Kidney capillary endothelial cell (primary cell): ENCODE measurements around the gene KIAA0040.

Experiments
- DNase-seq: peaks from one replicate; pipeline ENCODE4 v3.0.0-alpha.2; 2018; ENCODE audit warnings: low spot score

KIAA0040 gene

DNA sequence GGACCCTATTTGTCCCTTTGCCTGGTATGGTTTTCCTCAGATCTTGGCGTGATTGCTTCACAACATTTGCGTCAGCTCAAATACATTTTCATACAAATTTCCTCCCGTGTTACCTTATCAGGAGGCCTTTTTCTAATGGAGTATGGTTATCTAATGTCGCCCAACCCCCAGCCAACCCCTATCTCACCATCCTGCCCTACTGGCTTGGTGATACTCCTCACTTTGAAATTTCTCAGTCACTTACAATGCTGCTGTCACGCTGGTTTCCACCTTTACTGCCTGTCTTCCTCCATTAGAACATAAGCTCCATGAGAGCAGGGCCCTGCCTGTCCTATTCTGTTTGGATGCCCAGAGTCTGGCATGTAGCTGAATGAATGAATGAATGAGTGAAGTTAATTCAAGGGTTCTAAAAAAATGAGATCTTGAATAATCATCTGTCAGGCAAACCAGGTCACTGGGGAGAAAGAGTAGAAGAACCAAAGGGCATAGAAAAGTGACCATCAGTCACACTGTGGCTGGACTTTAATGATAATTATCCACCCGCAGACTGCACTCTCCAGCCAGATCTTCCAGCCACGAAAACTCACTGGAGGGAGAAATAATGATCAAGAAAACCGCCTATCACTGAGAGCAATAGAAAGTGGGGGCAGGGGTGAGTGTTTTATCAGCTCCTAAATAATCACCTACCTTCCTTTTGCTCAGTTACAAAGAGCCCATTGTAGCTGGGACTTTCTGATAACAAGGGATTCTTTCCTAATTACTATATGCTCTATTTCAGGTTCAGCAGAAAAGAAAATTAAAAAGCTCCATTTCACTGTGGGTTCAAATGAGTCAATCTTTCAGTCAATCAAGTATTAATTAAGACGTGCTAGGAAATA, 21.3 kb downstream of the KIAA0040 start:
- DNase-seq: no peak

DNA sequence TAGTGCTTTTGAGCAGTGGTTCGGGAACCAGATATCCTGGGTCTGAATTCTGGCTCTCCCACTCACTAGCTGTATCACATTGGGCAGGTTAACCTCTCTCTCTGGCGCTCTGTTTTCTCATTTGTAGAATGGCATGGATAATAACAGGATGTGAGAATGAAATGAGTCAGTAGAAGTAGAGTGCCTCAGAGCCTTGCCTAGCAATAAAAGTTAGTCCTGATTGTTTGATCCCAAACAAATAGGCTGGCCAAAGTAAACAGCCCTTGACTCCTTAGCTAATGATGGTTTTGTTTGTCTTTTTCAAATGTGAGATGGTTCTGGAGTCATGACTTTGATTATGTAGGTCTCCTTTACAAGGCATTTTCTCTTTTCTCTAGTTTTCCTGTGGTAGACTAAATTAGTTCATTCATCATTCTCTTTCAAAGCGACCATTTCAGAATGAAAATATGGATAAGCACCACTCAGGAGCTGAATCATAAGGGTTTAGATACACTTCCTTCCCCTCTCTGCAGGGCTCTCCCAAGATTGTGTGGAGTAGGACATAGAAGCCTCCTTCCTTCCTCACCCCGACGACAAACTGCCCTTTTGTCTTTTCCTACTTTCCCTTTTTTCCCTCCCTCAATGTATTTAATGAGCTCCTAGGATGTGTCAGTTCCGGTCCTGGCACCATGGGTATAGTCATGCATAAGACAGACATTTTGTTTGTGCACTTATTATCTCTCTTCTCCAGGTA, 23.1 kb downstream of the KIAA0040 start:
- peak; percentile 87 for DNase-seq

DNA sequence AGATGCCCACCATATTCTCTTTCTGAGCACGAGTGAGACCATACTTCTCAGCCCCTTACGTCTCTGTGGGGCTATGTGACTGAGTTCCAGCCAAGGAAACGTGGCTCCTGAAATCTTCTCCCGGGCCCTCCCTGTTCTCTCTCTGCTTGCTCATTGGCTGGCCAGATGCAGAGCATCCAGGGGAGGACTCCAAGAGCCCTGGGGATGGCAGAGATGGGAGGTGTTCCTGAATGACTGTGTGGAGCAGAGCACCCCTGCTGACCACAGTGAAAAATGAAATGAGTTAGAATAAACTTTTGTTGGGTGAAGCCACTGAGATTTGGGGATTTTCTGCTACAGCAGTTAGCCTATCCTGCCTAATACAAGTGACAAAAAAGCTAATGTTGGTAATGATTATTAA, 23.8 kb downstream of the KIAA0040 start:
- no peak for DNase-seq

DNA sequence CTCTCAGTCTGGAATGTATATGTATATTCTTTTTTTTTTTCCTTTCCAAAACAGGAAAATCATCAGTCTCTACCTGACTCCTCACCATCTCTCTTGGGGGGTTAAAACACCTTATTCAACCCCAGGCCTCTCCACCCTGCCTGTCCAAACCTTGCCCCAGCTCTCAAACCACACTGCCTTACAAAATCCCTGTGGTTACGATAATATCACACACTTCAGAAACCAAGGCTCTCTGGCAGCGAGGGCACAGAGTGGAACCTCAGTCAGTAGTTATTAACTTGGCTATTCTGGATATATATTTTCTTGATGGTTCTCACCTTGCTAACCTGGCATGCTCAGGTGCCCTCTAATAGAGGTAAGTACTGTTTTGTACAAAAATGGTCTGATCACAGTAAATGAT, 24.7 kb downstream of the KIAA0040 start:
- no peak for DNase-seq

DNA sequence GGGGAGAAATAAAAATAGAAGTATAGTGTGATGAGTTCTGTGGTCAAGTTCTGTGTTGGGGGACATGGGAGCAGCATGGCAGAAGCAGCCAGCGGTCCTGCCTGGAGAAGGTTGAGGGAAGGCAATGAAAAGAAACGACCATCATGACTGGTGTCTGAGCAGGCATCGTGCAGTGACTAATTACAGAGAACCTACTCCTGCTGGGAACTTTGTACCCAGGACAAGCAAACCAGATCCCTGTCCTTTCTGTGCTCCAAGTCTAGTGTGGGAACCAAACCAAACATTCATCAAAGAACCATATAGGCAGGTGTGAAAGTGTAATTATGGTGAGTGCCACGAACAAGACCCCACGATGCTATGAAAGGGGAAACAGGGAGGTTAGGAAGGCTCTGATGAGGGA, 25.8 kb downstream of the KIAA0040 start:
- DNase-seq: no peak

DNA sequence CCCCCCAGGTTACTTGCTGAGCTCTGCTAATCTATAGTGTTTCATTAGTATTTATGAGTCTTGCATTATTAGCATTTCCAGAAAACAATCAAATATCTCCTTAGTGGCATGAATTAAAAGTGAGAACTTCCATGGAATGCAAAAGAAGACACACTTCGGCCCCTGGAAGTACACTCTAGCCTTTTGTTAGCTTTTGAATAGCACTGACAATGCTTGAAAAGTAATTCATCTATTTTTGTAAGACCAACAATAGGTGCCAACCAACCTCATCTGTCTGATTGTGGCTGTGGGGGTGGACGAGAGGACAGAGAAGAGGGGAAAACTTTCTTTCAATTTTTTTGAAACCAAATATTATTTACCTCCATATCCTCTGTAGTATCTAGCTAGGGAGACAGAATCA, 27.8 kb downstream of the KIAA0040 start:
- DNase-seq: no peak

DNA sequence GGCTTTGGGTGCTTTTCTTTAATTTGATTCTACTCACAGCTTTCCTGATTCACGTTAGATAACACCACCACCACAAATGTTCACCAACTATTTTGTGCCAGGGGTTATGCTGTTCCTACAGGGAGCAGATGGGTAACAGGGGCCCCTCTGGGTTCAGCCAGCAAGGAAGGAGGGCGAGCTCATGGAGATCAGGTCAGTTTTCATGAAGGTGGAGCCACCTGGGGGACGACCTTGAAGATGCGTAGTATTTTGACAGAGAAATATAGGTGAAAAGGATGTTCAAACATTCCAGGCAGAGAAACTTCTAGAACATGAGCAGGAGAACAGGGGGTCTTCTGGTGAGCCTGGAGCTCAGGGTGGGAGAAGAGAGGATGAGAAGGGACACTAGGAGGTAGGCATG, 28.9 kb downstream of the KIAA0040 start:
- DNase-seq: no peak

DNA sequence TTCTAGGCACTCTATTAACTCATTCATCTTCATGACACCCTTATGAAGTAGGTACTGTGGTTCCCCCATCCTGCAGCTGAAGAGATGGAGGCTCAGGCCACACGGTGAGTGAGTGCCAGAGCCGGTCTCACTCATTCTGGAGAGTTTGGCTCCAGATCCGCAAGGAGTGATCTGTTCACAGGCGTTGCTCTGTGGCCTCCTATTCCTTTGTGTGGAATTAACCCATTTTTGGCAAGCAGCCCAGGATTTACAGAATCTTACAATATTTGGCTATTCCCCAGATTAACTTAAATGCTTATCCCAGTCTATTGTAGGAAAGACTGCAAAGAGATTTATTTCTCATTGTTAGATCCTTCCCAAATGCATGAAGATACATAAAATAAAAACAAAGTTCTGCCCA, 29.6 kb downstream of the KIAA0040 start:
- no peak for DNase-seq

DNA sequence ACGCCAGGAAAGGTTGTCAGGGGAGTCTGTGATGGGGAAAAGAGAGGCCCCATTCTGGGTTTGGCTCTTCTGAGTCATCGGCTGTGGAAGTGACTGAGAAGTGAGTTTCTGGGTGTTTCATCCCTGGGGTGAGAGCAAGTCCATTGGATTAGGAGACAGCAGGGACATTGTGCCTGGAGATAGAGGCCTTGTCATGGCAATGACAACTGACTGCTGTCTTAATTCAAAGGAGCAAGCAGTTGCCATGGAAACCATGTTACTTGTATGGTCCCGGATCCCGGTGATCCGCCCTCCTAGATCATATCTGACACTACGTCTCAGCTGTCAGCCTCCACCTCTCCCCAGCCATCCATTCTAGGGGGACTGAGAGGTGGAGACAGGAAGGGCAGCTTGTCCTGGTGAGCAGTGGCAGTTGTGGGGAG, 34.4 kb downstream of the KIAA0040 start:
- no peak for DNase-seq

DNA sequence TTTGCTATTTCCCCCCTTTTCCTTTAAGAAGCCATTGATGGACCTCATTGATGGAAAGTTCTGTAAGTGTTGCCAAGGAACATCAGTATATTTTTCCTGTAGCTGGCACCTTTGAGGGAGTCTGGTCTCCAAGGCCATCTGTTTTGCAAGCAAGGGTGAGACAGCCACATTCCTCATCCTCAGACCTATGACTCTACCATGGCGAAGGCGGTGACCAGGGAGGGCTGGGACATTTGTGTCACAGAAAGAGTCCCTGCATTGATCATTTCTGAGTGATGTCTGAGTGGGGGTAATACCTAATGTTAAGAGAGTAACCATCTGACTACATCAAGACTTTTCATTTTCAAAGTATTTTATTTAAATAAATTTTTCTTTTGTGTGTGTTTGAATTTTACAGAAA, 35.4 kb downstream of the KIAA0040 start:
- DNase-seq: no peak

DNA sequence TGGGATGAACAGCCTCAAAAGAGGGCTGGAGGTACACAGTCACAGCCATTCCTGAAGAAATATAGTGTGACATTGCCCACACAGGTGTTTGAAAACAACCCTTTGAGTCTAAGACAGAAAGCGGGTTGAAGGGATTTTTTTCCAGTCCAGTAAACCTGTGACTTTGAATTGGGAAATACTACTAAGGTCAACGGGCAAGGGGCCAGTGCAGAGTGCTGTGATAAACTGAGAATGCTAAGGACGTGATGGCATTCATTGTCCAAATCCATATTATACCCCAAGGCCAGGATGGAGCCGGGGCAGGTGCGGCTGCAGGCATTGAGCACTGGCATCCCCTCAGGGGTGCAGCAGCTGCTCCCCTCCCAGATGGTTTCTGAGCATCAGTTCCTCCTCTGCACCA, 36.6 kb downstream of the KIAA0040 start:
- DNase-seq: no peak

DNA sequence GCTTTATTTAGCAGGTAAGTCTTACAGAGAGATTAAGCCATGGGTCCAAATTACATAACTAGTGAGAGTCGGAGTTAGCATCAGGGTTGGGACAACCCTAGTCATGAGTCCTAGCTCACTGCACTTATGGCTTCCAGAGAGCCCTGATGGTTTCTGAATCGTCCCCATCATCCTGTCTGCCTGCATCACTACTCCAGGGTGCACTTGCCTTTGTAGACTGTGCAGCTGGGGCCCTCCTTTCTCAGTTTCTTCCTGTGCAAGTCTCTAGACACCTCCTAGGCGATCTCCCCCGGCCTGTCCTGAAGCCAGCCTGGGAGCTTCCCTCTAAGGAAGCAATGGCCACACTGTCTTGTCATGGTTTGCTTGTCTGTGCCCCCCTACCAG, 37.1 kb downstream of the KIAA0040 start:
- no peak for DNase-seq

DNA sequence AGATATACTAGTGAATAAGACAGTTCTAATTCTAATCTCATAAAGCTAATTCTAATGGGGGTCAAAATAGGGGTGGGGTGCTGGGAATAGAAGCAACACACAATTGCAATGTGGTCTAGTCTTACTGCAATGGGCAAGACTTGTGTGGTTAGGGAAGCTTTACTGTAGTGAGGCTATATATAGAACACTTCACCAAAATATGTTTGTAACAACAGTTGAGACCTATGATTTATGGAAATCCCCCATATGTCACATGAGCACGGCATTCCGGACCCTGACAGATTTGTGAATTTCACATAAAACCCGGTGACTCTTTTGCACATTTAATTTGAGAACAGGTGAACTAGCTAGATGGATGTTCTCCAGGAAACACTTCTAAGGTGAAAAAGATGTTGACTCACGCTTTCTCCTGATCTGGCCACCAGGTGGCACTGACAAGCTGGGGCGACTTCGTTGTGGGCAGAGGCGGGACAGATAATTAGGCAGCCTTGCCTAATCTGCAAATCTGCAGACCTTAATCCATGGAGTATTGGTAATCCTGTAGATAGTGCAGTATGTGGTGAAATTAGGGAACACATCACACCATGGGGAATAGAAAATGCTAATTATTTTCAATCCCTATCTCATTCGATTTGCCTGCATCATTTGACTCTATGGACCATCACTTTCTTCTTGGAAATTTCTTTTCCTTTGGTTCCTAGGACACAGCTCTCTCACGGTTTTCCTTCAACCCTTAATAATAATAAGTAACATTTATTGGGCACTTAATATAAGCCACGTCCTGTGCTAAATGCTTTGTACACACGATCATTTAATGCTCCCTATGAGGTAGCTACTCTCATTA, 37.7 kb downstream of the KIAA0040 start:
- peak; percentile 59 for DNase-seq

DNA sequence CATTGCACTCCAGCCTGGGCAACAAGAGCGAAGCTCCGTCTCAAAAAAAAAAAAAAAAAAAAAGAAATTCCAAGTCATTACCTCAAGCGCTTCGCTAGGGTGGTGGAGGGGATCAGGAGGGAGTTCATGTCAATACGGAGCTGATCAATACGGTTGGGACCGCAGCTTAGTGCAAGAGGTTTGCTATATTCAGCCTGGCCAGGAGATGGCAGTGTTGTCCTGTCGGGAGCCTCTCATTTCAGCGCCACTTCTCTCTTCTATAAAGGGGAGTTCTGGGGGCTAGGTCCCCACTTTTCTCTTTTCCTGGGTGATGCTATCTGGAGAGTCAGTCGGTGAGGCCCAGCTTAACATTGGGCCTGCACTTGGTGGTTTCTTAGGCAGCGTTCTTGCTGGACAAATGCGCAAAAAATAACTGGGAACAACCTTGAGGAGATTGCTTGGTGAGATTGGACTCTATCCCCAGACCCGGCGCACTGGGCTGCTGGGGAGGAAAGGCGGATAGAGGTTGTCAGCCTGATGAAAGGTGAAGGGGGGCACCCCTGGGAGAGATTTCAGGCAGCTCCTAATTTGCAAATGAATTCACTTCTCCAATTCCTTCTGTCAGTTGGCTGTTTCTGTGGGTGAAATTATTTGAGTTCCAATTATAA, 40.4 kb downstream of the KIAA0040 start:
- DNase-seq: peak; percentile 38

DNA sequence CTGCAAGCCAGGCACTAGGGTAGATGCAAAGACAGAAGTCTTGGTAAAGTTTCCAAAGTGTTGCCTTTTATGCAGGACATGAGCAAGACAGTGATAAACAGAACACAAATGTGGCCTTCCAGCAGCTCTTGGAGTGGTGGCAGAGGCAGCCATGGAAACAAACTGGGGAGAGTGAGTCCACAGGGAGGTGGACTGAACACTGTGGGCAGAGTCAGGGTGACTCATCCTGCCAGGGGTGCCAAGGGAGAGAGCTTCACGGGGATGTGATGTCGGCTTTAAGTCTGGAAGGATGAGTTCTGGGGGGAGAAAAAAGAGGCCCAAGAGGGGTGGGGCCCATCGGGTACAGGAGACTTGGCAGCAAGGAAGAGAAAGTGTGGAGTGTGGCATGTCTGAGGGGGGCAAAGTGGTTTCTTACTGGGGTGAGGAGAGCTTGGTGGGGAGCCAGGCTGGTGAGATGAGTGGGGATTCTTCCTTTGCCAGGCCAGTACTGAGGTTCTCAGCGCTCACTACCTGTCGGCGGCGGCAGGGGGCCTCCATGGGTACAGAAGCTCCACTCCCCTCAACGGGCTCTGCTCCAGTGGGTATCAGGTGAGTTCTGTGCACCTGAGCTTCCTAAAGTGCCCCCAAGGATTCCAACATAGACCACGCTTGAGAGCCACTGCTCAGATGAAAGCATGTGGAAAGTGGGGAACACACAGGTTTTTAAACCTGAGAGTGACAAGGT, 41.8 kb downstream of the KIAA0040 start:
- DNase-seq: no peak

DNA sequence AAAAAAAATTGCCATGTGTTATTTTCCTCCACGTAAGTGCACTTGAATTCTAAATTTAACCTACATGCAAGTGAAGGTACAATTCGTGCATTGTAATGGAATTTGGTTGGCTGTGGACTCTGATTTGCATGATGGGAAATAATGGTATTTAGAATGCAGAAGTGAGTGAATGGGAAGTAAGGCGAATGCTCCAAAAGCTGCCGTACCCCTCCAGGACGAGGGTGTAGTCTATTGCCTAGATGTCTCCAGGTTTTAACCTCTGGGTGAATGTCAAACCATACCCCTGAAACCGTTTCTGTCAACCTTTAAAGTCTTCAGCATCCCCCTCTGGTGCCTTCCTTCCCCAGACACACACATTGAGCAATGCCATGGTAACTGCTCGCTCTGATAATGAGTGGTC, 44.5 kb downstream of the KIAA0040 start:
- no peak for DNase-seq

DNA sequence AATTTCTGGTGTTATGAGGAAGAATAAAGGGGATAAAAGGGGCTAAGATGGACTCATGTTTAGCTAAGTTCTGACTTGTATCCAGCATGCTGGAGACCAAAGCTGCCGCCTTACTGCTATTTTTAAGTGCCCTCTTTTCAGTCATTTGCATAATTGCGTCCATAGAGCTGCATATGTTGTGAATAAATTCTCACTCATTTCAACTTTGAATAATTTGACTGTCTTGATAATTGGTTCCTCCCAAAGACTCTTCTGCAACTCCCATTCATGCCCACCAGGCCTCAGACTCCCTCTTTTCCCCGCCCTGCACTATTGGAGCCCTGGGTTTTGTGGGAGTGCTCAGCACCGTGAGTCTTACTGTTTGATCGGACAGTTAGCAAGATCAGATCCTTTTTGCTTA, 45.0 kb downstream of the KIAA0040 start:
- DNase-seq: no peak

DNA sequence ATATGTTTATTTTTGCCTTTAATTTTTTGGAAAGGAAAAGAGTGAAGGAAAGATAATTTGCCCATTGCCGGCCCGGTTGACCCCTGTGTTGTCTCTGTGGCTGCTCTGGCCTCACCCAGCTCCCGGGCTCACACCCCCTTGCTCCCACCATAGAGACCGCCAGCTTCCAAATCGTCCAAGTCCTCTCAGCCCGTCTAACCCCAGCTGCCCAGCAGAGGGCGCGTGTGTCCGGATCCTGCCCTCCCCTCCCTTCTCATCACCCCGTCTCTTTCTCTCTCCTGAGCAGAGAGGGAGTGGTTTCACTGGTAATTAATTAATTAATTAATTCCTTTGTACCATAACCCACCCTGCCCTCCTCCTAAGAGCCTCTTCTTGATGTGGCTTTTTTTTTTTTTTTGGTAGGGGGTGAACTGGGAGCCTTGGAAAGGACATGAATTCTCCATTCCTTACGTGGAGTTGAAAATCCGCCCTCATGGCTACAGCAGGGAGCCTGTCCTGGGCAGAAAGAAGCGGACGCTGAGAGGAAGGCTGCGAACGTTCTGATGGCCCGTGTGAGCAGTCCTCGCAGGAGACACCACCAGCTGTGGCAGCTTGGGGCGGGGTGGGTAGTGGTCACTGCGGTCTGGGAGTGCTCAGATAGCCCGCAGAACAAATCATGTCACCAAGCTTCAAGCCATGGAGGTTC, 45.9 kb downstream of the KIAA0040 start:
- peak; percentile 49 for DNase-seq

DNA sequence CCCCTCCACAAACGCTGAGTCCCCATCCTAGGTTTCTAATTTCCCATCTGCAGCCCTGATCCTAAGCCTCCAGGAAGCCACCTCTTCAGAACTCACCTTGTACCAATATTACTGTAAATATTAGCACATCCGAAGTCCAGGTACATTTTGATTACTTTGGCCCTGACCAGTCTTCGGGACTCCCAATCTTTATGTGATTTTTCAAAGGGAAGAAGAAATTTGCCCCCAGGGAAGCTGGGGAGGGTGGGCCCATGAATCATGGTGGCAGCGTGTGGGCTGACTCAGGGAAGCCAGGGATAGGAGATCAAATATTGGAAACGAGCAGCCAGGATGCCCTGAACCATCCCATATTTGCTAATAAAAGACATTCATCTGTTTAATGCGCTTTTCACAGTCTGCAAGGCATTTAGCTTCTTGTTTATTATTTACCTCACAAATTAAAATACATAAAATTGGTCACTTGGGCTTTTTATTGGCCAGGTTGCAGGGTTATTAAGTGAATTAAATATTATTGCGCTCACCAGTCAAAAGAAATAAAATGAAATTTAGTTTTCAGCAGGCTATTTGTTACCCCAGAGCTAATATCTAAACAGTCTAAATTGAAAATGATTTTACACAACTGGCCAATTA, 46.6 kb downstream of the KIAA0040 start:
- DNase-seq: no peak

DNA sequence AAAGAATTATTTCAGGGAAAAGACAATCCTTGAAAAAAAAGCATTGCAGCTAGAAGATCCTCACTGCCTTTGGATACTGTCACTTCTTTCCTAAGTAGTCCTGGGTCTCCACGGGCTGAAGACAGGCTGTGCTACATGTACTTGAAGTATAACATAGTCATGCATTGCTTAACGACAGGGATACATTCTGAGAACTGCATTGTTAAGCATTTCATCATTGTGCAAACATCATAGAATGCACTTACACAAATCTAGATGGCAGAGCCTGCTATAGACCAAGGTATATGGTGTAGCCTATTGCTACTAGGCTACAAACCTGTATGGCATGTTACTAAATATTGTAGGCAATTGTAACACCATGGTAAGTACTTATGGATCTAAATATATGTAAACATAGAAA, 54.0 kb downstream of the KIAA0040 start:
- DNase-seq: no peak
